GM23248 (cell line): ENCODE measurements around the gene MCEMP1. TPM values are rescaled to one million over a fixed set of nuclear protein-coding genes. Genes with fewer than 3 reads are reported as not detected.

Experiments used
- DNase-seq: peaks from one replicate; pipeline ENCODE4 v3.0.0-alpha.2; 2015
- H2AFZ ChIP-seq: fragments of 200-600 bp; sonication (generic); 2 replicates; pipeline ENCODE4 v1.6.1; 2016; ENCODE audit warnings: antibody characterized with exemption
- H3F3A ChIP-seq: fragments of 200-600 bp; sonication (generic); 2 replicates; pipeline ENCODE4 v1.6.1; 2016; ENCODE audit warnings: mild to moderate bottlenecking, antibody characterized with exemption, mixed run types; ENCODE audit not compliant: insufficient read depth
- H3K27ac ChIP-seq: fragments of 200-600 bp; sonication (generic); 2 replicates; pipeline ENCODE4 v1.5.1; 2016; ENCODE audit warnings: mild to moderate bottlenecking
- H3K27me3 ChIP-seq: fragments of 200-600 bp; sonication (generic); replicated peaks from 2 replicates; pipeline ENCODE4 v1.6.1; 2016; ENCODE audit warnings: mild to moderate bottlenecking; ENCODE audit not compliant: insufficient read depth
- H3K36me3 ChIP-seq: fragments of 200-600 bp; sonication (generic); 2 replicates; pipeline ENCODE4 v1.6.1; 2016; ENCODE audit warnings: low read depth, mild to moderate bottlenecking
- H3K4me1 ChIP-seq: fragments of 200-600 bp; sonication (generic); 2 replicates; pipeline ENCODE4 v1.6.1; 2016; ENCODE audit warnings: mild to moderate bottlenecking; ENCODE audit not compliant: insufficient read depth
- H3K4me2 ChIP-seq: fragments of 200-600 bp; sonication (generic); one replicate; pipeline ENCODE4 v1.6.1; 2016; ENCODE audit warnings: mild to moderate bottlenecking; ENCODE audit not compliant: unreplicated experiment
- H3K4me3 ChIP-seq: fragments of 200-600 bp; sonication (generic); 2 replicates; pipeline ENCODE4 v1.5.1; 2016; ENCODE audit warnings: mild to moderate bottlenecking
- H3K79me2 ChIP-seq: fragments of 200-600 bp; sonication (generic); 2 replicates; pipeline ENCODE4 v1.6.1; 2016; ENCODE audit warnings: mild to moderate bottlenecking; ENCODE audit not compliant: insufficient read depth
- H3K9ac ChIP-seq: fragments of 200-600 bp; sonication (generic); 2 replicates; pipeline ENCODE4 v1.6.1; 2016; ENCODE audit warnings: mild to moderate bottlenecking
- H3K9me2 ChIP-seq: fragments of 200-600 bp; sonication (generic); 2 replicates; pipeline ENCODE4 v1.6.1; 2016; ENCODE audit warnings: mixed run types, mild to moderate bottlenecking, moderate library complexity; ENCODE audit not compliant: insufficient read depth
- H3K9me3 ChIP-seq: fragments of 200-600 bp; sonication (generic); one replicate; pipeline ENCODE4 v1.6.1; 2017; ENCODE audit warnings: low read depth
- H4K20me1 ChIP-seq: fragments of 200-600 bp; sonication (generic); 2 replicates; pipeline ENCODE4 v1.6.0; 2016; ENCODE audit not compliant: insufficient read depth
- EZH2 ChIP-seq: fragments of 200-600 bp; sonication (generic); IDR thresholded peaks from 2 replicates; pipeline ENCODE4 v1.6.1; 2018; ENCODE audit warnings: antibody characterized with exemption, mild to moderate bottlenecking; ENCODE audit not compliant: insufficient read depth, poor library complexity, severe bottlenecking
- EZH2phosphoT487 ChIP-seq: fragments of 200-600 bp; sonication (generic); IDR thresholded peaks from 2 replicates; pipeline ENCODE4 v1.6.1; 2018; ENCODE audit warnings: antibody characterized with exemption, moderate library complexity, mild to moderate bottlenecking, low read depth; ENCODE audit not compliant: insufficient read depth
- WGBS, 2 experiments: methylation state at CpG; one replicate each; pipeline ENCODE4 v1.1.6; 2015 to 2017; ENCODE audit warnings: low lambda C conversion rate in 2 of 2, low coverage in 1 of 2; ENCODE audit errors: missing lambda C conversion rate in 2 of 2; 5-methylcytosine and 5-hydroxymethylcytosine counted together
- in situ Hi-C: fragments of 300-500 bp; cut with MboI; formaldehyde crosslinking; loops from 2 replicates; pipeline ENCODE4 v1.15.0; 2020
- polyA plus RNA-seq: library from polyadenylated mRNA; unstranded; fragments of >200 nt; fragmentation: Nextera tagmentation; extraction: Ambion mirVana; gene quantifications from 2 replicates; pipeline ENCODE4 v1.2.1, GENCODE V29; 2016
- total RNA-seq: library from RNA; depleted of rRNA; stranded (reverse); fragments of >200 nt; shearing (Covaris generic); gene quantifications from 2 replicates; pipeline ENCODE4 v1.2.3, GENCODE V29; 2014; rRNA removed

Gene MCEMP1
- total and polyA plus RNA-seq, 2 experiments from 2014 or later: not detected

GRCh38 chr19:7725791-7726190 is 48.9 kb downstream of the MCEMP1 start:
- no peak overlapping the region for H3K4me3 ChIP-seq
- TF ChIP-seq EZH2: no peak
- TF ChIP-seq EZH2phosphoT487: no peak
- no peak overlapping the region for H2AFZ ChIP-seq
- H3K27ac ChIP-seq: no peak overlapping the region
- H3K9me3 ChIP-seq: no peaks in the 10 kb centered on the region
- no peaks in the 10 kb centered on the region for H4K20me1 ChIP-seq
- no peaks in the 10 kb centered on the region for H3K4me1 ChIP-seq
- 12 to 18% methylated on average over 2 of the region's 2 CpGs for WGBS, 2 experiments
- DNase-seq: no peak
- H3K9me2 ChIP-seq: no peaks in the 10 kb centered on the region
- no peak overlapping the region for H3K9ac ChIP-seq
- in situ Hi-C loops: no loop called here
- no peak overlapping the region for H3K4me2 ChIP-seq
- H3K27me3 ChIP-seq: peaks cover 42% of the 10 kb centered on the region
- H3K79me2 ChIP-seq: no peaks in the 10 kb centered on the region
- H3K36me3 ChIP-seq: no peaks in the 10 kb centered on the region
- no peaks in the 10 kb centered on the region for H3F3A ChIP-seq

- Histone ChIP-seq H3K4me2 (no peak overlapping the region), H3K27me3 (peaks cover 57% of the 10 kb centered on the region), H2AFZ (no peak overlapping the region), H3K9me3 (no peaks in the 10 kb centered on the region), H3K9me2 (no peaks in the 10 kb centered on the region), H3K36me3 (no peaks in the 10 kb centered on the region), H3K4me1 (no peaks in the 10 kb centered on the region), H3K27ac (no peak overlapping the region), H3K4me3 (no peak overlapping the region), H3F3A (no peaks in the 10 kb centered on the region), H3K79me2 (no peaks in the 10 kb centered on the region), H4K20me1 (no peaks in the 10 kb centered on the region), H3K9ac (no peak overlapping the region)
- in situ Hi-C loops: no loop called here
- WGBS, 2 experiments: 12 to 13% methylated on average over 16 of the region's 16 CpGs
- DNase-seq: no peak
- TF ChIP-seq EZH2: no peak
- TF ChIP-seq EZH2phosphoT487: no peak
Observed at GRCh38 chr19:7729211-7729610, 52.3 kb downstream of the MCEMP1 start.

Other genes with a start within 250 kb of the MCEMP1 start
- 4.0 and 5.2 TPM in 2 replicates for gene PEX11G, start 188.1 kb upstream of the MCEMP1 start, total RNA-seq
- gene PEX11G, start 188.1 kb upstream of the MCEMP1 start, polyA plus RNA-seq: 6.0 and 6.2 TPM in 2 replicates
- 51.1 and 56.3 TPM in 2 replicates for gene ZNF358, start 161.0 kb upstream of the MCEMP1 start, total RNA-seq
- gene ZNF358, start 161.0 kb upstream of the MCEMP1 start, polyA plus RNA-seq: 11.4 and 12.0 TPM in 2 replicates
- gene MCOLN1, start 154.5 kb upstream of the MCEMP1 start, total RNA-seq: 4.9 and 5.9 TPM in 2 replicates
- gene MCOLN1, start 154.5 kb upstream of the MCEMP1 start, polyA plus RNA-seq: 28.6 TPM in 2 replicates
- 86.6 and 116 TPM in 2 replicates for gene PNPLA6, start 141.4 kb upstream of the MCEMP1 start, total RNA-seq
- gene PNPLA6, start 141.4 kb upstream of the MCEMP1 start, polyA plus RNA-seq: 65.0 and 67.2 TPM in 2 replicates
- not detected in 2 replicates for gene CAMSAP3, start 81.2 kb upstream of the MCEMP1 start, total RNA-seq
- gene CAMSAP3, start 81.2 kb upstream of the MCEMP1 start, polyA plus RNA-seq: not detected in 2 replicates
- 30.7 and 33.0 TPM in 2 replicates for gene XAB2, start 47.5 kb upstream of the MCEMP1 start, total RNA-seq
- 12.2 and 12.5 TPM in 2 replicates for gene XAB2, start 47.5 kb upstream of the MCEMP1 start, polyA plus RNA-seq
- 7.6 and 13.5 TPM in 2 replicates for gene PET100, start 47.3 kb upstream of the MCEMP1 start, total RNA-seq
- gene PET100, start 47.3 kb upstream of the MCEMP1 start, polyA plus RNA-seq: 189 and 199 TPM in 2 replicates
- not detected in 2 replicates for gene PCP2, start 43.4 kb upstream of the MCEMP1 start, total RNA-seq
- not detected in 2 replicates for gene PCP2, start 43.4 kb upstream of the MCEMP1 start, polyA plus RNA-seq
- gene STXBP2, start 40.0 kb upstream of the MCEMP1 start, total RNA-seq: 1.8 TPM in 1 of 2 replicates, not detected in the other
- gene STXBP2, start 40.0 kb upstream of the MCEMP1 start, polyA plus RNA-seq: 1.4 and 2.0 TPM in 2 replicates
- not detected in 2 replicates for gene RETN, start 8.0 kb upstream of the MCEMP1 start, total RNA-seq
- not detected in 2 replicates for gene RETN, start 8.0 kb upstream of the MCEMP1 start, polyA plus RNA-seq
- 68.1 and 134 TPM in 2 replicates for gene TRAPPC5, start 3.7 kb downstream of the MCEMP1 start, total RNA-seq
- gene TRAPPC5, start 3.7 kb downstream of the MCEMP1 start, polyA plus RNA-seq: 203 and 207 TPM in 2 replicates
- not detected in 2 replicates for gene FCER2, start 25.0 kb downstream of the MCEMP1 start, total RNA-seq
- gene FCER2, start 25.0 kb downstream of the MCEMP1 start, polyA plus RNA-seq: 0.33 TPM in 1 of 2 replicates, not detected in the other
- not detected in 2 replicates for gene CLEC4G, start 55.0 kb downstream of the MCEMP1 start, total RNA-seq
- not detected in 2 replicates for gene CLEC4G, start 55.0 kb downstream of the MCEMP1 start, polyA plus RNA-seq
- not detected in 2 replicates for gene CD209, start 70.4 kb downstream of the MCEMP1 start, total RNA-seq
- gene CD209, start 70.4 kb downstream of the MCEMP1 start, polyA plus RNA-seq: not detected in 2 replicates
- gene CLEC4M, start 86.2 kb downstream of the MCEMP1 start, total RNA-seq: not detected in 2 replicates
- gene CLEC4M, start 86.2 kb downstream of the MCEMP1 start, polyA plus RNA-seq: not detected in 2 replicates
- gene EVI5L, start 153.1 kb downstream of the MCEMP1 start, total RNA-seq: 24.3 and 26.8 TPM in 2 replicates
- 6.9 and 8.4 TPM in 2 replicates for gene EVI5L, start 153.1 kb downstream of the MCEMP1 start, polyA plus RNA-seq
- not detected in 2 replicates for gene PRR36, start 197.3 kb downstream of the MCEMP1 start, total RNA-seq
- 0.10 TPM in 1 of 2 replicates, not detected in the other for gene PRR36, start 197.3 kb downstream of the MCEMP1 start, polyA plus RNA-seq
- gene LRRC8E, start 211.4 kb downstream of the MCEMP1 start, total RNA-seq: 3.5 and 3.6 TPM in 2 replicates
- 3.7 and 4.0 TPM in 2 replicates for gene LRRC8E, start 211.4 kb downstream of the MCEMP1 start, polyA plus RNA-seq
- 9.7 and 14.8 TPM in 2 replicates for gene MAP2K7, start 226.8 kb downstream of the MCEMP1 start, total RNA-seq
- gene MAP2K7, start 226.8 kb downstream of the MCEMP1 start, polyA plus RNA-seq: 4.6 and 4.8 TPM in 2 replicates
- gene TGFBR3L, start 237.7 kb downstream of the MCEMP1 start, total RNA-seq: 9.0 TPM in 1 of 2 replicates, not detected in the other
- gene TGFBR3L, start 237.7 kb downstream of the MCEMP1 start, polyA plus RNA-seq: 24.3 and 30.6 TPM in 2 replicates
- 20.5 and 33.7 TPM in 2 replicates for gene SNAPC2, start 243.2 kb downstream of the MCEMP1 start, total RNA-seq
- 47.2 and 49.4 TPM in 2 replicates for gene SNAPC2, start 243.2 kb downstream of the MCEMP1 start, polyA plus RNA-seq
- 3.5 and 9.0 TPM in 2 replicates for gene CTXN1, start 249.0 kb downstream of the MCEMP1 start, total RNA-seq
- gene CTXN1, start 249.0 kb downstream of the MCEMP1 start, polyA plus RNA-seq: 3.3 and 3.4 TPM in 2 replicates